C4-2B (cell line): ENCODE results near the gene SOBP.

Experiments
- ZFX ChIP-seq: fragments of 450-650 bp; IDR thresholded peaks from 2 replicates; pipeline ENCODE4 v1.6.1; 2017
- TF ChIP-seq, protein P1 (sequence below): fragments of 450-650 bp; conservative IDR thresholded peaks from 2 replicates; pipeline ENCODE4 v1.5.1; 2017; ENCODE audit warnings: mild to moderate bottlenecking

DNA sequence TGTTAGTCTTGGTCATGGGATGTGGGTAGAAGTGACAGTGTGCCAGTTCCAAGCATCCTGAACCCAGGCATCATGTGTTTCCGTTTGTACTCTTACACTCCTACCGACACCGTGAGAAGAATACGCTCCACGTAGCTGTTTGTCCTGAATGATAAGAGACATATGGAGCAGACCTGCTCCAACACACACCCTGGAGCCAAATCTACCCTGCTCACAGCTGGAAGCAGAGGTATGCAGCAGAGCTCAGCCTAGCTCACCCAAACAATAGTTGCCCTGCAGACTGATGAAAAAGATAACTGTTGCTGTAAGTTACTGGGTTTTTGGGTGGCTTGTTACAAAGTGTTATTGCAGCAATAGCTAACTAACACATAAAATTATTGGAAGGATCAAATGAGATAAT is 16.3 kb upstream of the SOBP start:
- TF ChIP-seq, protein P1, sequence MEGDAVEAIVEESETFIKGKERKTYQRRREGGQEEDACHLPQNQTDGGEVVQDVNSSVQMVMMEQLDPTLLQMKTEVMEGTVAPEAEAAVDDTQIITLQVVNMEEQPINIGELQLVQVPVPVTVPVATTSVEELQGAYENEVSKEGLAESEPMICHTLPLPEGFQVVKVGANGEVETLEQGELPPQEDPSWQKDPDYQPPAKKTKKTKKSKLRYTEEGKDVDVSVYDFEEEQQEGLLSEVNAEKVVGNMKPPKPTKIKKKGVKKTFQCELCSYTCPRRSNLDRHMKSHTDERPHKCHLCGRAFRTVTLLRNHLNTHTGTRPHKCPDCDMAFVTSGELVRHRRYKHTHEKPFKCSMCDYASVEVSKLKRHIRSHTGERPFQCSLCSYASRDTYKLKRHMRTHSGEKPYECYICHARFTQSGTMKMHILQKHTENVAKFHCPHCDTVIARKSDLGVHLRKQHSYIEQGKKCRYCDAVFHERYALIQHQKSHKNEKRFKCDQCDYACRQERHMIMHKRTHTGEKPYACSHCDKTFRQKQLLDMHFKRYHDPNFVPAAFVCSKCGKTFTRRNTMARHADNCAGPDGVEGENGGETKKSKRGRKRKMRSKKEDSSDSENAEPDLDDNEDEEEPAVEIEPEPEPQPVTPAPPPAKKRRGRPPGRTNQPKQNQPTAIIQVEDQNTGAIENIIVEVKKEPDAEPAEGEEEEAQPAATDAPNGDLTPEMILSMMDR = no peak
- no peak for TF ChIP-seq ZFX
